Activated CD4-positive, alpha-beta memory T cell treated with anti-CD3 and anti-CD28 coated beads for 36 hours (primary cell): ENCODE results near the gene PPP1R13B. TPM values are rescaled to one million over a fixed set of nuclear protein-coding genes. Genes with fewer than 3 reads are reported as not detected.
"Not testable (repeated sequence)": the region's sequence is repeated elsewhere in the genome, so short reads cannot be mapped to it uniquely, and the experiment has no call there.

Source experiments
- CTCF ChIA-PET: fragments of 350-600 bp; sonication (Branson Sonifier 250); formaldehyde crosslinking; loops from one replicate; lab custom pipeline; 2021; ENCODE audit warnings: antibody characterized with exemption, inconsistent platforms; lab: Charles Lee
- POLR2A ChIA-PET: fragments of 350-600 bp; sonication (Branson Sonifier 250); formaldehyde crosslinking; loops from one replicate; lab custom pipeline; 2021; ENCODE audit warnings: antibody characterized with exemption; lab: Charles Lee
- DNase-seq: peaks from one replicate; pipeline ENCODE4 v3.0.0-alpha.2; 2020
- H3K27ac Mint-ChIP-seq: one replicate; pipeline ENCODE4 v1.8.0; 2021; ENCODE audit warnings: mixed read lengths
- H3K27me3 Mint-ChIP-seq: one replicate; pipeline ENCODE4 v1.8.0; 2021; ENCODE audit warnings: mixed read lengths
- H3K36me3 Mint-ChIP-seq: one replicate; pipeline ENCODE4 v1.8.0; 2021; ENCODE audit warnings: mixed read lengths
- H3K4me1 Mint-ChIP-seq: one replicate; pipeline ENCODE4 v1.8.0; 2021; ENCODE audit warnings: low read depth, mixed read lengths
- H3K4me3 Mint-ChIP-seq: one replicate; pipeline ENCODE4 v1.8.0; 2021; ENCODE audit warnings: mild to moderate bottlenecking, mixed read lengths
- H3K9me3 Mint-ChIP-seq: one replicate; pipeline ENCODE4 v1.8.0; 2021; ENCODE audit warnings: mixed read lengths
- intact Hi-C: fragments of 100-400 bp; cut with micrococcal nuclease; formaldehyde crosslinking; loops from one replicate; pipeline ENCODE4 v1.15.1; 2023
- total RNA-seq, 2 experiments: library from RNA; stranded (reverse); gene quantifications; one replicate each; pipeline ENCODE4 v1.2.3, GENCODE V29; 2021

The PPP1R13B gene
- 10 to 100 TPM; 13.5 to 14.8 TPM for total RNA-seq

DNA sequence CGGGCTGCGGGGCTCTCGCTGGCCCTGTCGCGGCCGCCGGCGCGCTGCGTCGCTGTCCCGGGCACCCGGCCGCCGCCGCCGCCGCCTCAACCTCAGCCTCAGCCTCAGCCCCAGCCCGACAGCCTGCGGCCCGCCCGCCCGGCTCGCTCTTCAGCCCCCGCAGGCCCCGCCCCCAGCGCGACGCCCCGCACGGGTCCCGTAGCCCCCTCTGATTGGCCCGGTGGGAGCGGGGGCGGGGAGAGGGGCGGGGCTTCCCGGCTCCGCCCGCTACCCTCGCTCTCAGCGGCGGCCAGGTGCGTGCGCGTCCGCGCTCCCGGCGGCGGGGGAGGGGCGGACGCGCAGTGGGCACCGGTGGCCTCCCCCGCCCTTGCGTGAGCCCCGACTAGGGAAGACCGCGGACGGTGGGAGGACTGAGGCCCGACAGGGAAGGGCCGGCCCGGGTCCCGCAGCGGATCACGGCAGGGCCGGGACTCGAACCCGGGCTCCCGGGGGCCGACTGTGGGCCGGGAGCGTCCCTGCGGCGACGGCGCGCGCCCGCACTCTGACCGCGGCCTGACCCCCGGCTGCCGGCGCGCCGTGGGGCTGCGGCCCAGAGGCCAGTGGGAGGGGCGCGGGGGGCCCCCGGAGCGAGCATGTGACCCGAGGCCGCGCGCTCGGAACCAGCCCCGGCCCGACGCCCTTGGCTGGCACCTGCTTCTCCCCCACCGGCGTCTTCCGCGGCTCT, at the start of gene PPP1R13B:
TSS of gene PPP1R13B (minus strand) at position 125 of the 724 bp plus-strand sequence. CDS start 268 bp downstream, outside the sequence.
- Mint-ChIP-seq H3K4me3 (peak within 1 kb of the TSS; percentile 90), H3K27me3 (no peaks in the 10 kb centered on the region), H3K9me3 (no peaks in the 10 kb centered on the region), H3K27ac (peak within 1 kb of the TSS; percentile 61), H3K36me3 (no peaks in the 10 kb centered on the region), H3K4me1 (peaks cover 12% of the 10 kb centered on the region)
- ChIA-PET CTCF (no interaction called here), POLR2A (interaction anchor here (0.6 kb wide), 1 partner anchor 19 kb away, joined by 3 read pairs; no protein-coding TSS in a partner anchor)
- intact Hi-C loops: loop anchor here (1.0 kb wide), 2 partner anchors 74 to 132 kb away; partner anchors contain the start of genes XRCC3 and ZFYVE21
- DNase-seq: peak; percentile 94

DNA sequence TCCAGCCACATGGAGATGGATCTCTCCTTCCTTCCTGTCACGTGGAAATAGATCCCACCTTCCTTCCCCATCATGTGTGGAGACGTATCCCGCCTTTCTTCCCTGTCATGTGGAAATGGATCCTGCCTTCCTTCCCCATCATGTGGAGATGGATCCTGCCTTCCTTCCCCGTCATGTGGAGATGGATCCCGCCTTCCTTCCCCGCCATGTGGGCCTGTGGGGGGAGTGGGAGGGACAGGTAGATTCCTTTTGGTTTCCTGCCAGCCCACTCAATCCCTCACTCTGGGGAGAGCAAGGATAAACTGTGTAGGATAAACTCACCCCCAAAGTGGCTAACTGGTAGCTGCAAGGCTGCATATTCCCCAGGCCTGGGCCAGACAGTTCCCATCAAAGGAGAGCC, 49.2 kb upstream of the PPP1R13B start:
- no peak for DNase-seq
- CTCF ChIA-PET: interaction anchor here (2.1 kb wide), 1 partner anchor 10 kb away, joined by 7 read pairs; no protein-coding TSS in a partner anchor
- no peaks in the 10 kb centered on the region for H3K27me3 Mint-ChIP-seq
- POLR2A ChIA-PET: no interaction called here
- H3K27ac Mint-ChIP-seq: no peak overlapping the region
- peaks cover 3% of the 10 kb centered on the region for H3K4me1 Mint-ChIP-seq
- peaks cover 2% of the 10 kb centered on the region for H3K9me3 Mint-ChIP-seq
- H3K4me3 Mint-ChIP-seq: no peak overlapping the region
- H3K36me3 Mint-ChIP-seq: no peaks in the 10 kb centered on the region
- intact Hi-C loops: no loop called here

GRCh38 chr14:103894723-103895059, 47.3 kb upstream of the PPP1R13B start:
- POLR2A ChIA-PET: no interaction called here
- Mint-ChIP-seq H3K36me3 (no peaks in the 10 kb centered on the region), H3K9me3 (peaks cover 2% of the 10 kb centered on the region), H3K27me3 (no peaks in the 10 kb centered on the region), H3K4me1 (no peaks in the 10 kb centered on the region), H3K4me3 (no peak overlapping the region), H3K27ac (no peak overlapping the region)
- CTCF ChIA-PET: interaction anchor here (1.9 kb wide), 1 partner anchor 16 kb away, joined by 7 read pairs; no protein-coding TSS in a partner anchor
- DNase-seq: no peak
- intact Hi-C loops: no loop called here

- H3K27ac Mint-ChIP-seq: no peak overlapping the region
- intact Hi-C loops: no loop called here
- H3K36me3 Mint-ChIP-seq: no peaks in the 10 kb centered on the region
- no peaks in the 10 kb centered on the region for H3K27me3 Mint-ChIP-seq
- ChIA-PET CTCF (interaction anchor here (1.9 kb wide), 1 partner anchor 16 kb away, joined by 7 read pairs; no protein-coding TSS in a partner anchor), POLR2A (no interaction called here)
- peaks cover 2% of the 10 kb centered on the region for H3K9me3 Mint-ChIP-seq
- H3K4me3 Mint-ChIP-seq: no peak overlapping the region
- H3K4me1 Mint-ChIP-seq: no peaks in the 10 kb centered on the region
- DNase-seq: no peak
Observed at GRCh38 chr14:103894034-103894722, 46.8 kb upstream of the PPP1R13B start.

GRCh38 chr14:103892247-103892646, 44.9 kb upstream of the PPP1R13B start:
- no peaks in the 10 kb centered on the region for H3K36me3 Mint-ChIP-seq
- ChIA-PET CTCF (no interaction called here), POLR2A (no interaction called here)
- no peaks in the 10 kb centered on the region for H3K27me3 Mint-ChIP-seq
- no peak overlapping the region for H3K4me3 Mint-ChIP-seq
- intact Hi-C loops: no loop called here
- H3K27ac Mint-ChIP-seq: no peak overlapping the region
- DNase-seq: no peak
- no peaks in the 10 kb centered on the region for H3K4me1 Mint-ChIP-seq
- H3K9me3 Mint-ChIP-seq: peaks cover 2% of the 10 kb centered on the region

GRCh38 chr14:103891667-103892215, 44.4 kb upstream of the PPP1R13B start:
- H3K36me3 Mint-ChIP-seq: no peaks in the 10 kb centered on the region
- no peak overlapping the region for H3K4me3 Mint-ChIP-seq
- H3K9me3 Mint-ChIP-seq: peaks cover 2% of the 10 kb centered on the region
- ChIA-PET CTCF (no interaction called here), POLR2A (no interaction called here)
- H3K27me3 Mint-ChIP-seq: no peaks in the 10 kb centered on the region
- DNase-seq: no peak
- H3K27ac Mint-ChIP-seq: no peak overlapping the region
- intact Hi-C loops: no loop called here
- no peaks in the 10 kb centered on the region for H3K4me1 Mint-ChIP-seq

DNA sequence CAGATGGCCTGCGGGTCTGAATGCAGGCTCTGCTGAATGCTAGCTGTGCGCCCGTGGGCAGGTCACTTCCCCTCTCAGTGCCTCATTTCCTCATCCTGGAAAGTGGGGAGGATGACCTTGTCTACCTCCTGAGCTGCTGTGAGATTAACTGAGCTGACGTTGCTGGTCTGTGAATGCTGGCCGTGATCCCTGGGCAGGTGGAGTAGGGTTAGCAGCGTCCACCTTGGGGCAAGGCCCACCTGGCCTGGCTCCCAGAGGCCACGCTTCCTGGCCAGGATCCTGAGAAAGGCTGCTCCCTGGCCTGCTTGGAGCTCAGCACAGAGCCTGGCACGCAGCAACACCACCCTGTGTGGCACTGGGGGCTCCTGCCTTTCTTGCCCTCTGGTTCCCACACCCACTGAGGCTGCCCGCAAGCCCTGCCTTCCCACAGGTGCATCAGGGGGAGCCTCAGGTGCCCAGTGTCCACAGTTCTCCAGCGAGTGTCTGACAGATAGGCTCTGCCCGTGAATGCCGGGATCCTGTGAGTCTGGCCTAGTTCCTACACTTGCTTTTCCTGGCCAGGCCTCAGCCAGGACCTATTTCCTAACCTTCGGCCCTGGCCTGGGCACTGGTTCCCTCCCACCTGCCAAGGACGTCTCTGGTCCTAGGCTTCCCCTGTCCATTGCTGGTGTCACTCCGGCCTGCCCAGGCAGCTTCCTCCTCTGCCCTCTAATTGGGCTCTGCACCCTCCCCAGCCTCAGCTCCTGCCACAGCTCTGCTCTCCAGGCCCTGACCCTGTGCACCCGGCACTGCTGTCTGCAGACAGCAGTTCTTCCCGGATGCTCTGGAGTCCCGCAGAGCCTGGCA, 43.7 kb upstream of the PPP1R13B start:
- H3K4me1 Mint-ChIP-seq: no peaks in the 10 kb centered on the region
- DNase-seq: no peak
- intact Hi-C loops: no loop called here
- no peaks in the 10 kb centered on the region for H3K36me3 Mint-ChIP-seq
- ChIA-PET POLR2A (no interaction called here), CTCF (interaction anchor here (1.0 to 1.6 kb wide), 2 partner anchors 10 to 19 kb away, joined by 3 to 4 read pairs; no protein-coding TSS in a partner anchor)
- H3K27ac Mint-ChIP-seq: no peak overlapping the region
- H3K27me3 Mint-ChIP-seq: no peaks in the 10 kb centered on the region
- no peak overlapping the region for H3K4me3 Mint-ChIP-seq
- no peaks in the 10 kb centered on the region for H3K9me3 Mint-ChIP-seq

DNA sequence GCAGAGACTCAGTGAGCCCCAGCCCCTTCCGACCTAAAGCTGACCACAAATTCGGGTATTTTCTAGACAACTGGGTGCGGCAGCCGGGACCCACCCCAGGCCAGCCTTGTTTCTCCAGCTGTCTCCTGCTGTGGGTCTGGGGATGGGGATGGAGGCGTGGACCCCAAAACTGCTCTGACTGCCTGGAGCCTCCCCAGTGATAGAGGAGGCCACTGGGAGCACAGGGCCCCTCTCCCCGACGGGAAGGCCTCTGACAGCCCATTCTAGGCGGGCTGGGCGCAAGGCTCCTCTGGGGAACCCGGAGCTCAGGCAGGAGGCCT, 42.6 kb upstream of the PPP1R13B start:
- ChIA-PET CTCF (interaction anchor here (1.0 to 1.6 kb wide), 2 partner anchors 11 to 20 kb away, joined by 3 to 4 read pairs; no protein-coding TSS in a partner anchor), POLR2A (no interaction called here)
- no peak for DNase-seq
- intact Hi-C loops: no loop called here
- no peaks in the 10 kb centered on the region for H3K36me3 Mint-ChIP-seq
- H3K27me3 Mint-ChIP-seq: no peaks in the 10 kb centered on the region
- no peak overlapping the region for H3K27ac Mint-ChIP-seq
- no peaks in the 10 kb centered on the region for H3K4me1 Mint-ChIP-seq
- no peaks in the 10 kb centered on the region for H3K9me3 Mint-ChIP-seq
- no peak overlapping the region for H3K4me3 Mint-ChIP-seq

- no peak overlapping the region for H3K27ac Mint-ChIP-seq
- no peaks in the 10 kb centered on the region for H3K36me3 Mint-ChIP-seq
- intact Hi-C loops: no loop called here
- no peak overlapping the region for H3K4me3 Mint-ChIP-seq
- H3K9me3 Mint-ChIP-seq: no peaks in the 10 kb centered on the region
- no peaks in the 10 kb centered on the region for H3K27me3 Mint-ChIP-seq
- no peak for DNase-seq
- ChIA-PET CTCF (no interaction called here), POLR2A (no interaction called here)
- no peaks in the 10 kb centered on the region for H3K4me1 Mint-ChIP-seq
Observed at GRCh38 chr14:103889313-103890051, 42.1 kb upstream of the PPP1R13B start.

GRCh38 chr14:103889002-103889312, 41.6 kb upstream of the PPP1R13B start:
- CTCF ChIA-PET, H3K27ac Mint-ChIP-seq, POLR2A ChIA-PET, H3K27me3 Mint-ChIP-seq, H3K4me3 Mint-ChIP-seq, H3K9me3 Mint-ChIP-seq, H3K36me3 Mint-ChIP-seq, intact Hi-C loops, H3K4me1 Mint-ChIP-seq, DNase-seq: not testable (repeated sequence)

GRCh38 chr14:103887557-103888115, 40.3 kb upstream of the PPP1R13B start:
- Mint-ChIP-seq H3K27me3 (no peaks in the 10 kb centered on the region), H3K4me3 (no peak overlapping the region), H3K9me3 (no peaks in the 10 kb centered on the region), H3K27ac (no peak overlapping the region), H3K4me1 (no peaks in the 10 kb centered on the region), H3K36me3 (no peaks in the 10 kb centered on the region)
- POLR2A ChIA-PET: no interaction called here
- CTCF ChIA-PET: interaction anchor here (1.3 kb wide), 1 partner anchor 13 kb away, joined by 4 read pairs; no protein-coding TSS in a partner anchor
- intact Hi-C loops: no loop called here
- DNase-seq: no peak
